Measurements from ENCODE around the gene ITGA11.

DNA sequence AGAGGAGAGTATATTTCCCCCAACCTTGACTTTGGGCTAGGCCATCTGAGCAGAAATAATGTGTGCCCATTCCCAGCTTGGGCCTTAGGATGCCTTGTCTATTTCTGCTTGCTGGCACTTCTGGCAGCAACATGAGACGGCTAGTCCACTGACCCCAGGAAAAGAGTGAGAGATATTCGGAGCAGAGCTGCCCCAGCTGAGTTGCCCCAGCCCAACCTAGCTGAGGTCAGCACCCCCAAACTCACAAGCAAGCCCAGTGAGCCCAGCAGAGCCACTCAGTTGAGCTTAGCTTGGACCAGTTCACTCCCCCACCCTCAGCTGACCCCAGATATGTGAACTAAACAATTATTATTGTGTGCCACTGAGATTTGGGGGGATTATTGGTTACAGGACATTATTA lies 20.2 kb downstream of the ITGA11 start:
- no peak for TF ChIP-seq POLR2AphosphoS5 (IDR thresholded peaks at IDR 0.05; ENCODE audit: low read depth, low read length)
- TF ChIP-seq POLR2A (IDR thresholded peaks at IDR 0.05; ENCODE audit: low read depth, low read length) = no peak
- TF ChIP-seq PAX5 (IDR thresholded peaks at IDR 0.05; ENCODE audit: insufficient read depth, low read length, severe bottlenecking) = no peak
- TF ChIP-seq TAF1 (IDR thresholded peaks at IDR 0.05; ENCODE audit: low read depth, low read length) = no peak
- no peak for TF ChIP-seq SPI1 (IDR thresholded peaks at IDR 0.05; ENCODE audit: low read depth, low read length)

Measured in GM12891 (cell line).